Ishikawa (cell line): ENCODE results near the gene GABRR3.

Experiments
- EP300 ChIP-seq: IDR thresholded peaks from 2 replicates; pipeline ENCODE4 v1.6.1; 2012; ENCODE audit warnings: borderline replicate concordance
- FOXM1 ChIP-seq: IDR thresholded peaks from 2 replicates; pipeline ENCODE4 v1.6.1; 2012; ENCODE audit warnings: low read depth, borderline replicate concordance
- NFIC ChIP-seq: IDR thresholded peaks from 2 replicates; pipeline ENCODE4 v1.6.1; 2012
- RAD21 ChIP-seq: IDR thresholded peaks from 2 replicates; pipeline ENCODE4 v1.6.1; 2012; ENCODE audit warnings: low read depth
- TCF12 ChIP-seq: IDR thresholded peaks from 2 replicates; pipeline ENCODE4 v1.6.1; 2012; ENCODE audit warnings: low read depth
- YY1 ChIP-seq: IDR thresholded peaks from 2 replicates; pipeline ENCODE4 v1.6.1; 2012; ENCODE audit warnings: low read depth
- TF ChIP-seq, protein P1 (sequence below): IDR thresholded peaks from 2 replicates; pipeline ENCODE4 v1.6.1; 2012
- TF ChIP-seq, protein P2 (sequence below): IDR thresholded peaks from 2 replicates; pipeline ENCODE4 v1.6.1; 2012; ENCODE audit warnings: low read depth, mild to moderate bottlenecking
- TF ChIP-seq, protein P3 (sequence below): IDR thresholded peaks from 2 replicates; pipeline ENCODE4 v1.6.1; 2012

DNA sequence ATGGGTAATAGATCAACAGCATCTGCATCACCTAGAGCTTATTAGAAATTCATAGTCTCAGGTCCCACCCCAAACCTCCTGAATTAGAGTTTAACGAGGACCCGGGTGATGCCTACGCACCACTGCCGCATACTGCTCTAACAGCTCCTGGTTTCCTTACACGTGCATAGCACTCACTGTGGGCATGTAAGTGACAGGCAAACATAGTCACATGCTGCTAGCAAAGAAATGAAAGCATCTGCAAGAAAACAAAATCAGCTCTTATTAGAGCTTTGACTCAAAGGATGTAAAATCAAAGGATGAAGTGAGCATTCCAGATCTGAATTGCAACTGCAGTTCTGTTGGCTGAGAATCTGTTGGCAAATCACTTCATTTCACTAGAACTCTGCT lies 43.8 kb downstream of the GABRR3 start:
- TF ChIP-seq, protein P1, sequence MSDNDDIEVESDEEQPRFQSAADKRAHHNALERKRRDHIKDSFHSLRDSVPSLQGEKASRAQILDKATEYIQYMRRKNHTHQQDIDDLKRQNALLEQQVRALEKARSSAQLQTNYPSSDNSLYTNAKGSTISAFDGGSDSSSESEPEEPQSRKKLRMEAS = no peak
- no peak for TF ChIP-seq EP300
- TF ChIP-seq, protein P2, sequence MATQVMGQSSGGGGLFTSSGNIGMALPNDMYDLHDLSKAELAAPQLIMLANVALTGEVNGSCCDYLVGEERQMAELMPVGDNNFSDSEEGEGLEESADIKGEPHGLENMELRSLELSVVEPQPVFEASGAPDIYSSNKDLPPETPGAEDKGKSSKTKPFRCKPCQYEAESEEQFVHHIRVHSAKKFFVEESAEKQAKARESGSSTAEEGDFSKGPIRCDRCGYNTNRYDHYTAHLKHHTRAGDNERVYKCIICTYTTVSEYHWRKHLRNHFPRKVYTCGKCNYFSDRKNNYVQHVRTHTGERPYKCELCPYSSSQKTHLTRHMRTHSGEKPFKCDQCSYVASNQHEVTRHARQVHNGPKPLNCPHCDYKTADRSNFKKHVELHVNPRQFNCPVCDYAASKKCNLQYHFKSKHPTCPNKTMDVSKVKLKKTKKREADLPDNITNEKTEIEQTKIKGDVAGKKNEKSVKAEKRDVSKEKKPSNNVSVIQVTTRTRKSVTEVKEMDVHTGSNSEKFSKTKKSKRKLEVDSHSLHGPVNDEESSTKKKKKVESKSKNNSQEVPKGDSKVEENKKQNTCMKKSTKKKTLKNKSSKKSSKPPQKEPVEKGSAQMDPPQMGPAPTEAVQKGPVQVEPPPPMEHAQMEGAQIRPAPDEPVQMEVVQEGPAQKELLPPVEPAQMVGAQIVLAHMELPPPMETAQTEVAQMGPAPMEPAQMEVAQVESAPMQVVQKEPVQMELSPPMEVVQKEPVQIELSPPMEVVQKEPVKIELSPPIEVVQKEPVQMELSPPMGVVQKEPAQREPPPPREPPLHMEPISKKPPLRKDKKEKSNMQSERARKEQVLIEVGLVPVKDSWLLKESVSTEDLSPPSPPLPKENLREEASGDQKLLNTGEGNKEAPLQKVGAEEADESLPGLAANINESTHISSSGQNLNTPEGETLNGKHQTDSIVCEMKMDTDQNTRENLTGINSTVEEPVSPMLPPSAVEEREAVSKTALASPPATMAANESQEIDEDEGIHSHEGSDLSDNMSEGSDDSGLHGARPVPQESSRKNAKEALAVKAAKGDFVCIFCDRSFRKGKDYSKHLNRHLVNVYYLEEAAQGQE = no peak
- TF ChIP-seq, protein P3, sequence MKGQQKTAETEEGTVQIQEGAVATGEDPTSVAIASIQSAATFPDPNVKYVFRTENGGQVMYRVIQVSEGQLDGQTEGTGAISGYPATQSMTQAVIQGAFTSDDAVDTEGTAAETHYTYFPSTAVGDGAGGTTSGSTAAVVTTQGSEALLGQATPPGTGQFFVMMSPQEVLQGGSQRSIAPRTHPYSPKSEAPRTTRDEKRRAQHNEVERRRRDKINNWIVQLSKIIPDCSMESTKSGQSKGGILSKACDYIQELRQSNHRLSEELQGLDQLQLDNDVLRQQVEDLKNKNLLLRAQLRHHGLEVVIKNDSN = no peak
- no peak for TF ChIP-seq TCF12
- TF ChIP-seq FOXM1 = no peak
- TF ChIP-seq NFIC = no peak
- no peak for TF ChIP-seq YY1
- no peak for TF ChIP-seq RAD21
